NCI-H2196 treated with DMSO at 0.1 percent for 48 hours (cell line): ENCODE results near the gene PFN2.

ENCODE experiments used
- DNase-seq: peaks from one replicate; lab custom pipeline; 2025; ENCODE audit not compliant: unreplicated experiment; lab: John Stamatoyannopoulos, UW

PFN2 gene

GRCh38 chr3:149933008-149933407 lies 37.7 kb downstream of the PFN2 start:
- DNase-seq: no peak

GRCh38 chr3:149920119-149920518 lies 50.6 kb downstream of the PFN2 start:
- no peak for DNase-seq

- no peak for DNase-seq
Measured at GRCh38 chr3:149919509-149919908, 51.2 kb downstream of the PFN2 start.

- no peak for DNase-seq
Measured at GRCh38 chr3:149917124-149917667, 53.5 kb downstream of the PFN2 start.
